DMS79 treated with DMSO at 0.1 percent for 48 hours (cell line): ENCODE measurements around the gene NFYC.

Source experiments
- DNase-seq: peaks from one replicate; lab custom pipeline; 2025; lab: John Stamatoyannopoulos, UW

The NFYC gene

GRCh38 chr1:40691538-40692428 lies at the start of gene NFYC:
TSS of gene NFYC (plus strand) at chr1:40691704. CDS start at chr1:40738844, 47,140 bp downstream.
- DNase-seq: peak; percentile 96

GRCh38 chr1:40645118-40645680 lies 46.3 kb upstream of the NFYC start:
- no peak for DNase-seq

- no peak for DNase-seq
Observed at GRCh38 chr1:40646315-40646714, 45.2 kb upstream of the NFYC start.

GRCh38 chr1:40648200-40648599 lies 43.3 kb upstream of the NFYC start:
- no peak for DNase-seq

GRCh38 chr1:40648928-40649591 lies 42.4 kb upstream of the NFYC start:
- no peak for DNase-seq

DNA sequence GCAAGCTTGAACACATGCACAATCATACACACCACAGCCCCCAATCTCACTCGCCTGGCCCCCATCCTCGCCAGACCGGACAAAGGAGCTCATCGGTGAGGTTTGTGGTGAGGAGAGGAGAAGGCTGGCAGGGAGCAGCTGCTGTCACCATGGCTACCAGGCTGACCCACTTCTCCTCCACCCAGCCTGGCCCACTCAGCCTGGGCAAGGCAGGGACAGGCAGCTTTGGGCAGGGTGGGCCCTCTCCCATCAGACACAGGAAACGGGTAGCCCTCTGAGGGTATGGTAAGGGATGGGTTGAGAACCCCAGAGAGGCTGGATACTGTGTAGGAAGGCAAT lies 41.9 kb upstream of the NFYC start:
- DNase-seq: peak; percentile 53

GRCh38 chr1:40650075-40650474 lies 41.4 kb upstream of the NFYC start:
- no peak for DNase-seq

DNA sequence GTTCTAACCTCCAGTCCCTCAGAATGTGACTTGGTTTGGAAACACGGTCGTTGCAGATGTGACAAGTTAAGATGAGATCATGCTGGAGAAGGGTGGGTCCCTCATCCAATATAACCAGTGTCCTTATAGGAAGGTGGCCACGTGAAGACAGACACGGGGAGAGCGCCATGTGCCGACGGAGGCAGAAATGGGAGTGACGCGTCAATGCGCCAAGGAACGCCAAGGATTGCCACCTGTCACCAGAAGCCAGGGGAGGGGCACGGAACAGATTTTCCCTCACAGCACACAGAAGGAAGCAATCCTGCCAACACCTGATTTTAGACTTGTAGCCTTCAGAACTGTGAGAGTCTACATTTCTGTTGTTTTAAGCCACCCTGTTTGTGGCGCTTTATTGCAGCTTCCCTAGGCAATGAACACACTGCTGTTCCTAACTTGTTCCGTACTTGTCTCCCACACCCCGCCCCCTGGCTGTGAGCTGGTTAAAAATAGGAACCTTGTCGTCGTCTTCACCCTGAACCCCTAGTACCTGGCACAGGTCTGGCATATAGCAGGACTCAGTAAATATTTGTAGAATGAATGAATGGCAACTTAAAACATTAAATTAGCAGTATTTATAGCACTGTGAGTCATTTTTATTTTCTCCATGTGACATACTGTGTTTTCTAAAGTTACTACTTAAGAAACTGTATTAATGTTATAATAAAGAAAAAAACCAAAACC lies 40.2 kb upstream of the NFYC start:
- DNase-seq: no peak

GRCh38 chr1:40652468-40652867 lies 39.0 kb upstream of the NFYC start:
- DNase-seq: no peak

DNA sequence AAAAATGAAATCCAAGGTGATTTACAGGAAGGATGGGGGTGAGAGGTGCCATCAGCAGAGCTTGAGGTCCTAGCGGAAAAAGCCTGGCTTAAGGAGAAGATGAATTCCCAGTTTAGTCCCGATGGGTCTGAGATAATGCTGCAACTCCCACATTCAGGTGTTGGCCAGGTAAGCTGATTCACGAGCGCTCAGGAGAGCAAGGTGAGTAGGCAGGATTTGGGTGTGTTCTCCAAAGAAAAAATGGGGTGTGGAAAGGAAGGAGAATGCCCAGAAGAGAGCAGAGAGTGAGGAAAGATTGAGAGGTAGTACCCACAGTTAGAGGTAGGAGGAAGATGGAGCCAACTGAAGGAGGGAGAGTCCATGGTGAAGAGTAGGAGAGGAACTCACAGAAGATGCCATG lies 38.5 kb upstream of the NFYC start:
- DNase-seq: no peak

DNA sequence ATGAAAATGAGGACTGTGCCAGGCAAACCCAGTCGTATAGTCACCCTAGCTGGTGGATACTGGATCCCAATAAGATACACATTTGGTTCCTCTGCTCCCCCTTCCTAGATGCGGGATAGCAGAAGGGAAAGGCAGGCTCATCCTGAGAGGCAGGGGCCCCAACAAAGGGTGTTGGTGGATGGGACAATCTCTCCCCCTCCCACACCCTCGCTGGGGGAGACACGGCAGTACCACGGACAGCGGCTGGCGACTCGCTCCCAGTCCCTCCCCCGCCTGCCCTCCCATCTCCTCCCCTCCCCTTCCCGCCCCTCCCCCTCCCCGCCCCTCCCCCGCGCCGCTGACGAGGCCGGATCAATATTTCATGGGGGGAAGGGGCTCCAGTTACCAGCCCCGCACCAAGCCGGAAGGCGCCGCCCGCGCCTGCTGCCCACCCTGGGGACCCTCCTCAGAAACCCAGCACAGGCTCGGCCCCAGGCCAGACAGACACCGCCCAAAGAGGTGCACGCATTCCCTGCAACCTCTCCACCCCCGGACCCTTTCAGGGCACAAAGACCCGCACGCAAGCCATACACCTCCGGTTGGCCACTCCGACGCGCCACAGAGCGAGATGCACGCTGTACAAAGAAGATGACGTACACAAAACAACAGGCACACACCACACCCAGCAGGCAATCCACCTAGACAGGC lies 37.5 kb upstream of the NFYC start:
- no peak for DNase-seq

GRCh38 chr1:40657046-40657445 lies 34.5 kb upstream of the NFYC start:
- no peak for DNase-seq

DNA sequence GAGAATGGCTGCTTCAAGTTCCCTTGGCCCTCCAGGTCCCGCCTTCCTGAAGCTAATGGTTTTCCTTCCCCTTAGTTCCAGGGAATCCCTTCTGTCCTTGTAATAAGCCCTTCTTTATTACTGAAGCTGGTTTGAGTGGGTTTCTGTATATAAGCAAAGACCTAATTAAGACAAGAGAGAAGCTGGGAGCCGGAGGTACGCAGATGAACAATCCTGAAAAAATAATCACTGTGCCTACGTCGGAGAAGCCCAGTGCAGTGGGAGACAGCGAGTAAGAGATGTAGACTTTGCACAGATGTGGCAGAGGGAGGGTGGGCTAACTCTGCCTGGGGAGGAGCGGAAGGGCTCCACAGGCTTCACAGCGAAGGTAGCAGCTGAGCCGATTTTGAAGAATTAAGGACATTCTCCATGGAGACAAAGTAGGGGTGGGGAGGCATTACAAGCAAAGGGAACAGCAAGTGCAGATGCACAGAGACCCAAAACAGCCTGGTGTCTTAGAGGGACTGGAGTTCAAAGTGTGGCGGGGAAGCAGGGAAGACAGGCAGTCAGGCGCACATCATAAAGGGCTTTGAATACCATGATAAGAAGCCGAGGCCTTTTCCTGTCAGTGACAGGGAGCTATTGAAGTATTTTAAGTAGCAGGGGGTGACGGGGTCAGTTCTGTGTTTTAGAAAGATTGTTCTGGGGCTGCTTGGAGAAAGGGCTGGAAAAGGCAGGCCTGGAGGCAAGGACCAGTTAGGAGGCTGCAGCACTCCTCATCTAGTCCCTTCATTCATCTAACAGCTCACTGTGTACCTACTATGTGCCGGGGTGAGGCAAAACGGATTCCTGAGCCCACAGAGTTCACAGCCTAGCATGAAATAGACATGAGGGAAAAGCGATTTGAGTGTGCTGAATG lies 32.5 kb upstream of the NFYC start:
- DNase-seq: no peak

DNA sequence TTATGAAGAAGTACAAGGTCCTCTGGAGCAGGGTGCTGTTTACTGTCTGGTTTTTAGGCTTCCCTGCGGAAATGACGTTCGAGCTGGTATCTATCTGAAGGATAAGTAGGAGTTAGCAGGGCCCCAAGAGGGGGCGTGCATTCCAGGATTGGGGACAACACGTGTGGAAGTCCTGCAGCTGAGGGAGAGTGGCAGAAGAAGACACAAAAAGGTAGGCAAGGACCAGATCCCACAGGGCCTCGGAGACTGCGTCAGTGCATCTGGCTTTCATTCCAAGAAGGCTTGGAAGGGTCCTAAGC lies 31.9 kb upstream of the NFYC start:
- no peak for DNase-seq

DNA sequence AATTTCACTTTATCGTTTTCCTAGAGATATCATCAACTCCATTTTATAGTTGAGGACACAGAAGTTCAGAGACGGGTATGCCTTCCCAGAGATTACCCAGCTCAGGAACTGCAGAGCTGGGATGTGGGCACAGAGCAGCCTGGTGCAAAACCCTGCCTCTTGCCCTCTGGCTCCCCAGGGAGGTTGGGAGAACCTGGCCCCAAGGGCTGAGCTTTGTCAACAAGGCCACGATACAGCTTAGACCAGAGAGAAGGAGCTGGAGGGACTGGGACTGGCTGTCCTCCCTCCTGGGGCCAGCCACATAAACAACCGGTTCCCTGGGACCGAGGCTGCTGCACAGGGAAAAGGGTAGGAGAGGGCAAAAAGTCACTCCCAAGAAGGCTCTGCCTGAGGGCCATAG lies 29.8 kb upstream of the NFYC start:
- DNase-seq: no peak

- DNase-seq: no peak
Observed at GRCh38 chr1:40662151-40662550, 29.4 kb upstream of the NFYC start.

GRCh38 chr1:40662864-40663263 lies 28.6 kb upstream of the NFYC start:
- DNase-seq: peak; percentile 65

- peak; percentile 68 for DNase-seq
Observed at GRCh38 chr1:40663324-40664166, 28.0 kb upstream of the NFYC start.

DNA sequence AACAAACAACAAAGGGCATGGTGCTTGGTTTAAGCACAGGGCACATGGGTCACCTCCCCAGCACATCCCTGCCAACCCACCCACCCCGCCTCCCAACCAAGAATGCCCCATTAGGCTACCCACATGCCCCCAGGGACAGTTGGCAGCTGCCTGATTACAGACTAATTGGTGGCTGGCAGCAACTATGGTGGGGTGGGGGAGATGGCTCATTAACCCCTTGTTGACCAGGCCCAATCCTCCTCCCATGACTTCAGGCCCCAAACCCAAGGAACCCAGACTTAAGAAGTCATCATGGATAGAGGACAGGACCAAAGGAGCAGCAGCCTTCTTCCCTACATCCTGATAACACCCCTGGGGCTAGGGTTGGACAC lies 27.4 kb upstream of the NFYC start:
- DNase-seq: no peak

DNA sequence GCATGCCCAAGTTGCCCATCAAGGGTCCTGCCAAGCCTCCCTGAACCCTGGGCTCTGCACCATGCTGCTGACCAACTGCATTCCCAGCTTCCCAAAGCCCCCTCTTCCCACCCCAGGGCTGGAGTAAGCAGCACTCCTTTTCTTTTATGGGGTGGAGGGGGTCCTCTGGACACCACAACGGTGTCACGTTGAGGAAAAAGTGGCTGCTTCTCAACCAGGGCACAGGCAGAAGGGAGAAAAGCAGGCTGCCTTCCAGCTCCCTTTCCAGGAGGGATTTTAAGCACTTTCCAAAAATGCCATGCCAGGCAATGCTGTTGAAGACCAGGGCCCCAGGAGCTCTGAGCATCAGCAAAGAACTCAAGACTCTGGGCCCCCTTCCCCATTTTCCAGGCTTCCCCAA lies 26.7 kb upstream of the NFYC start:
- no peak for DNase-seq
